K562 (cell line): ENCODE results near the gene HPS3. TPM values are rescaled to one million over a fixed set of nuclear protein-coding genes. Genes with fewer than 3 reads are reported as not detected.
A peak's percentile ranks its signal among the peaks of the same experiment; 100 is the strongest.

Experiments
- ADNP ChIP-seq: fragments of 200-800 bp; sonication (Bioruptor generic); IDR thresholded peaks from 2 replicates; pipeline ENCODE4 v1.6.1; 2016; ENCODE audit warnings: missing genetic modification characterization, missing compliant biosample characterization
- ATF4 ChIP-seq: fragments of 450-650 bp; formaldehyde crosslinking; IDR thresholded peaks from 2 replicates; pipeline ENCODE4 v1.4.0; 2022; ENCODE audit warnings: mild to moderate bottlenecking, moderate library complexity
- BRF1 ChIP-seq: IDR thresholded peaks from 3 replicates; pipeline ENCODE4 v1.6.1; 2011; ENCODE audit warnings: borderline replicate concordance, mild to moderate bottlenecking; ENCODE audit not compliant: insufficient read length; ENCODE audit errors: extremely low read depth
- EGR1 ChIP-seq: fragments of 450-650 bp; conservative IDR thresholded peaks from 2 replicates; pipeline ENCODE4 v1.6.1; 2017; ENCODE audit warnings: mild to moderate bottlenecking
- HMG20A ChIP-seq: fragments of 450-650 bp; formaldehyde crosslinking; conservative IDR thresholded peaks from 2 replicates; pipeline ENCODE4 v1.4.0; 2020; ENCODE audit warnings: mild to moderate bottlenecking, mixed read lengths
- JUND ChIP-seq, 2 experiments: IDR thresholded peaks; 2 replicates in 1 of 2; 3 replicates in 1 of 2; pipeline ENCODE4 v1.6.1; 2011; ENCODE audit warnings: borderline replicate concordance in 2 of 2, low read depth in 2 of 2, low read length in 2 of 2, improper control_type of control experiment in 1 of 2, missing biosample characterization in 1 of 2, missing genetic modification characterization in 1 of 2, missing genetic modification reagents in 1 of 2
- LCOR ChIP-seq: sonication (generic); formaldehyde crosslinking; IDR thresholded peaks from 2 replicates; pipeline ENCODE4 v1.8.0; 2022; ENCODE audit warnings: mild to moderate bottlenecking, missing genetic modification reagents
- MBD2 ChIP-seq: sonication (generic); IDR thresholded peaks from 2 replicates; pipeline ENCODE4 v1.6.1; 2016; ENCODE audit warnings: low read depth, borderline replicate concordance
- MEF2A ChIP-seq: IDR thresholded peaks from 2 replicates; pipeline ENCODE4 v1.6.1; 2011; ENCODE audit warnings: low read depth, mild to moderate bottlenecking, low read length, moderate library complexity; ENCODE audit not compliant: control insufficient read depth
- NCOA2 ChIP-seq, 2 experiments: fragments of 450-650 bp; IDR thresholded peaks; 2 replicates each; pipeline ENCODE4 v1.6.1; 2018; ENCODE audit warnings: mild to moderate bottlenecking in 2 of 2, moderate library complexity in 1 of 2; ENCODE audit not compliant: partially characterized antibody in 2 of 2
- PHB2 ChIP-seq: fragments of 450-650 bp; IDR thresholded peaks from 2 replicates; pipeline ENCODE4 v1.6.1; 2017; ENCODE audit warnings: low read depth
- PML ChIP-seq: IDR thresholded peaks from 2 replicates; pipeline ENCODE4 v1.6.1; 2012; ENCODE audit warnings: low read length, inconsistent platforms
- TCF3 ChIP-seq: sonication (generic); formaldehyde crosslinking; IDR thresholded peaks from 2 replicates; pipeline ENCODE4 v1.4.0; 2020; ENCODE audit warnings: mild to moderate bottlenecking, missing genetic modification reagents
- TSHZ1 ChIP-seq: fragments of 250-450 bp; sonication (Bioruptor Pico); IDR thresholded peaks from 2 replicates; pipeline ENCODE4 v1.4.0; 2020; ENCODE audit warnings: mild to moderate bottlenecking, moderate library complexity
- U2AF1 ChIP-seq: fragments of 200-400 bp; formaldehyde crosslinking; optimal IDR thresholded peaks from 2 replicates; pipeline ENCODE3; 2017; ENCODE audit warnings: mild to moderate bottlenecking, low read depth, low read length, moderate library complexity
- VEZF1 ChIP-seq: fragments of 200-800 bp; sonication (Bioruptor generic); IDR thresholded peaks from 2 replicates; pipeline ENCODE4 v1.6.1; 2017; ENCODE audit warnings: missing genetic modification characterization, missing compliant biosample characterization
- ZNF717 ChIP-seq: fragments of 250-450 bp; sonication (Bioruptor Pico); IDR thresholded peaks from 2 replicates; pipeline ENCODE4 v1.5.0; 2021
- polyA plus RNA-seq, 8 experiments: library from polyadenylated mRNA; depleted of rRNA in 4 of 8; stranded (reverse) in 5 of 8; unstranded in 3 of 8; fragments of >200 nt; fragmentation: Nextera tagmentation in 2 of 8; fragmentation: Illumina TruSeq in 1 of 8; extraction: Ambion mirVana in 2 of 8; extraction: Trizol in 1 of 8; gene quantifications; 2 replicates each; pipeline versions ENCODE4 v1.2.1 to v1.2.3, GENCODE V29; 2011 to 2014; ENCODE audit warnings: inconsistent platforms in 1 of 8, missing spikeins in 1 of 8
- total RNA-seq, 7 experiments: library from RNA; depleted of rRNA in 6 of 7; stranded (reverse); fragments of >200 nt in 6 of 7; fragmentation: Illumina TruSeq in 2 of 7; extraction: Trizol in 2 of 7; gene quantifications; 2 replicates each; pipeline versions ENCODE4 v1.2.1 to v1.2.3, GENCODE V29; 2011 to 2021; ENCODE audit warnings: low replicate concordance in 1 of 7
- TF ChIP-seq, protein P1 (sequence below): fragments of 200-400 bp; formaldehyde crosslinking; IDR thresholded peaks from 2 replicates; pipeline ENCODE4 v1.6.1; 2017; ENCODE audit warnings: mild to moderate bottlenecking, low read depth, low read length, moderate library complexity
- TF ChIP-seq, protein P2 (sequence below): IDR thresholded peaks from 2 replicates; pipeline ENCODE4 v1.6.1; 2016; ENCODE audit warnings: missing genetic modification characterization, missing compliant biosample characterization

Gene HPS3
- total and polyA plus RNA-seq, 9 of the 15 experiments (the other 6 are each of a cell fraction or from before 2014, with no cell fraction given) = 1.2 to 11.3 (median 7.6) TPM

DNA sequence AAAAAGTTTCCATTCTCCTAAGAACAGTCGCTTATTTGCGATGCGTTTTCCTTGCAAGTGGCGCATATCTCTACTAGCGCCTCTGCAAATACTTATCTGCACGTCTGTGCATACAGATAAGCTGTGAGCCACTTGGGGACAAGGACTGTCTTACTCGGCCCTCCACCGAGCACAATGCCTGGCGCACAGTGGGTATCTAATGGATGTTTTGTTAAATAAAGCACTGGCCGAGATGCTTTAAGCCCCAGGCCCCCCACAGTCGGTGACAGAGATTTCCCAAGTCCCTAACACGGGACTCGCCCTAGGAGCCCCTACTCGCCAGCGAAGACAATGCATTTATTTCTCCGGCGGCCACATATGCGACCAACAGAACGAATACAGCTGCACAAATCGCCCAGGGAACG lies 43.6 kb upstream of the HPS3 start (continued):
- TF ChIP-seq TSHZ1 (CRISPR knock-in tag) = no peak
- TF ChIP-seq TCF3 = peak; percentile 94
- TF ChIP-seq NCOA2 (IDR thresholded peaks at IDR 0.05; ENCODE audit: partially characterized antibody in 2 of 2) = peak in 1 of 2 experiments; percentile 55
- TF ChIP-seq, protein P1, sequence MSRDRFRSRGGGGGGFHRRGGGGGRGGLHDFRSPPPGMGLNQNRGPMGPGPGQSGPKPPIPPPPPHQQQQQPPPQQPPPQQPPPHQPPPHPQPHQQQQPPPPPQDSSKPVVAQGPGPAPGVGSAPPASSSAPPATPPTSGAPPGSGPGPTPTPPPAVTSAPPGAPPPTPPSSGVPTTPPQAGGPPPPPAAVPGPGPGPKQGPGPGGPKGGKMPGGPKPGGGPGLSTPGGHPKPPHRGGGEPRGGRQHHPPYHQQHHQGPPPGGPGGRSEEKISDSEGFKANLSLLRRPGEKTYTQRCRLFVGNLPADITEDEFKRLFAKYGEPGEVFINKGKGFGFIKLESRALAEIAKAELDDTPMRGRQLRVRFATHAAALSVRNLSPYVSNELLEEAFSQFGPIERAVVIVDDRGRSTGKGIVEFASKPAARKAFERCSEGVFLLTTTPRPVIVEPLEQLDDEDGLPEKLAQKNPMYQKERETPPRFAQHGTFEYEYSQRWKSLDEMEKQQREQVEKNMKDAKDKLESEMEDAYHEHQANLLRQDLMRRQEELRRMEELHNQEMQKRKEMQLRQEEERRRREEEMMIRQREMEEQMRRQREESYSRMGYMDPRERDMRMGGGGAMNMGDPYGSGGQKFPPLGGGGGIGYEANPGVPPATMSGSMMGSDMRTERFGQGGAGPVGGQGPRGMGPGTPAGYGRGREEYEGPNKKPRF = no peak
- TF ChIP-seq ADNP (tag) = no peak
- TF ChIP-seq VEZF1 = no peak
- TF ChIP-seq U2AF1 = no peak
- TF ChIP-seq EGR1 = no peak
- 0 out of 2 replicates have a peak, but pooled peaks have one; percentile 13 for TF ChIP-seq LCOR (CRISPR knock-in tag)
- no peak for TF ChIP-seq BRF1
- 0 out of 2 replicates have a peak, but pooled peaks have one; percentile 21 for TF ChIP-seq MBD2
- TF ChIP-seq MEF2A = no peak
- no peak for TF ChIP-seq PHB2
- TF ChIP-seq ATF4 = peak; percentile 60; the same call in 1 of the 2 replicates
- 0 out of 2 replicates have a peak, but pooled peaks have one; percentile 49 for TF ChIP-seq PML
- no peak for TF ChIP-seq ZNF717 (CRISPR knock-in tag)
- TF ChIP-seq JUND (IDR thresholded peaks at IDR 0.05; ENCODE audit: borderline replicate concordance, low read depth, low read length) = peak; percentile 70; the same call in 1 of the 2 replicates
- TF ChIP-seq JUND (tag; IDR thresholded peaks at IDR 0.05; ENCODE audit: borderline replicate concordance, low read depth, low read length) = no peak; the same call in 2 of the 3 replicates
- TF ChIP-seq, protein P2, sequence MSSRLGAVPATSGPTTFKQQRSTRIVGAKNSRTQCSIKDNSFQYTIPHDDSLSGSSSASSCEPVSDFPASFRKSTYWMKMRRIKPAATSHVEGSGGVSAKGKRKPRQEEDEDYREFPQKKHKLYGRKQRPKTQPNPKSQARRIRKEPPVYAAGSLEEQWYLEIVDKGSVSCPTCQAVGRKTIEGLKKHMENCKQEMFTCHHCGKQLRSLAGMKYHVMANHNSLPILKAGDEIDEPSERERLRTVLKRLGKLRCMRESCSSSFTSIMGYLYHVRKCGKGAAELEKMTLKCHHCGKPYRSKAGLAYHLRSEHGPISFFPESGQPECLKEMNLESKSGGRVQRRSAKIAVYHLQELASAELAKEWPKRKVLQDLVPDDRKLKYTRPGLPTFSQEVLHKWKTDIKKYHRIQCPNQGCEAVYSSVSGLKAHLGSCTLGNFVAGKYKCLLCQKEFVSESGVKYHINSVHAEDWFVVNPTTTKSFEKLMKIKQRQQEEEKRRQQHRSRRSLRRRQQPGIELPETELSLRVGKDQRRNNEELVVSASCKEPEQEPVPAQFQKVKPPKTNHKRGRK (tag) = no peak
- no peak for TF ChIP-seq HMG20A (CRISPR knock-in tag)
